Amniotic stem cell (primary cell): ENCODE results near the gene ETV6.

ENCODE experiments used
- DNase-seq: peaks from one replicate; lab custom pipeline; 2025; lab: John Stamatoyannopoulos, UW

ETV6 gene

GRCh38 chr12:11805680-11806079, 156.2 kb downstream of the ETV6 start:
- DNase-seq: no peak

DNA sequence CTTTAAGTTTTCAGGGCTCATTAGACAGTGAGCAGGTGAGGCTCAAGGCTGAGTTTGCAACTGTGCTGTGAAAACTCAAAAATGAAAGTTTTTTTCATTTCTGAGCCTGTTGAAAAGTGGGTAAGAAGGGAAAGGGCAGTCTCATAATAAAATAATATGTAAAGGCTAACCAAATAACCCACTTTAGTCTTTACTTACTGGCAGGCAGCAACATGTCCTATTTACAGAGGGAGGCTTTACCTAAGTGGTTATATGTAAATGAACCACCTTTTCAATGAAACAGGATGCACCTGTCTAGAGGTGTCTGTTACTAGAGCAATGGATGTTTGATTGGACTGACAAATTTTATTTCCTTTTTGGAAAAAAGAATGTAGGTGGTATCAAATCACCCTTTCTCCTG, 158.0 kb downstream of the ETV6 start:
- no peak for DNase-seq

GRCh38 chr12:11808931-11809330, 159.5 kb downstream of the ETV6 start:
- DNase-seq: no peak

DNA sequence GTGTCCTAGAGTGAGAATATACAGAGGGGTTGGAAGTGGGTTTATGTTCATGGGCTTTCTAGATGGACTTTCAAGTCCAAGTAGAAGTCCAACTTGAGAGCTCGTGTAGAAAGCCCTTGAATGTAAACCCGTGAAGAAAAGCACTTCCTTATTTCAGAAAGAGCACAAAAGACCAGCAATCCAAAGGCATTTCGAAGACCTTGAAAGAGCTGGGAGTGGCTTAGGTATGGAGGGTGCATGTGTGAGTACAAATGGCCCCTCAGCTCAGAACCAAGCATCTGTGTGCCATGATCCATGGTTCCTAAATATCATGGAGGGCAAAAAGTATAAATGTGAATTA, 160.7 kb downstream of the ETV6 start:
- DNase-seq: no peak

DNA sequence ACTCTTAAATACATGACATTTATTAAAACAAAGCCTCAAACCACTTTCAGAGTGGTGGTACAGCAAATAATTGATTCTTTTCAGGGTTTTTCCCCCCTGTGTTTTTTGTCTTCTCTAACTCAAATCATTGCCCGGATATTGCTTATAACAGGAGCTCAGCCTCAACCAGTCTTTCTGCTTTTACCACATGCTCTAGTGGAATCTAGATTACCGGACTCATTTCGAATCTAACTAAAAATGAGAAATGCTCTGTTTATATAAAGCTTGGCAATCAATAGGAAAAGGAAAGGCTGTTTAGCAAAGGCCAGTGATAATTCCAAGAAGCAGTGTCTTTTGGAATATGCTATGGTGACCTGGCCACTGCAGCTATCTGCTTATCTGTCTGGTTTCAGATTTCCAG, 161.5 kb downstream of the ETV6 start:
- DNase-seq: no peak

GRCh38 chr12:11812241-11812585, 162.7 kb downstream of the ETV6 start:
- no peak for DNase-seq

- DNase-seq: no peak
These were observed 163.3 kb downstream of the ETV6 start for GRCh38 chr12:11812586-11813437.

DNA sequence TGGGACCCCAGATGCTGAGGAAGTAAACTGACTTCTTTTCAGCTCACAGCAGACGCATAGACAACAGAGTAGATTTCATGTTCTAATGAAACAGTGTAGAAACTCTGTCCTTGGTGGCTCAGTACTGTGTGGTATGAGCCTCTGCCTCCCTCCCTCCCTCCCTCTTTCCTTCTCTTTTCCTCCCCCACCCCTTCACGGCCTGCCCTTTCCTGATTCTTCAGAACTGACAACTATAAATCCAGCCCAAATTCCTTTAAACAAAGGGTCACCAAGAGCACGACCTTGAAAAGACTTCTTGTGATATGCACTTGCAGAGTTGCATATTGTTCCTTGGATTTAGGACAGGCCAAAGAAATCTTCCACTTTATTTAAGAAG, 164.0 kb downstream of the ETV6 start:
- DNase-seq: no peak

DNA sequence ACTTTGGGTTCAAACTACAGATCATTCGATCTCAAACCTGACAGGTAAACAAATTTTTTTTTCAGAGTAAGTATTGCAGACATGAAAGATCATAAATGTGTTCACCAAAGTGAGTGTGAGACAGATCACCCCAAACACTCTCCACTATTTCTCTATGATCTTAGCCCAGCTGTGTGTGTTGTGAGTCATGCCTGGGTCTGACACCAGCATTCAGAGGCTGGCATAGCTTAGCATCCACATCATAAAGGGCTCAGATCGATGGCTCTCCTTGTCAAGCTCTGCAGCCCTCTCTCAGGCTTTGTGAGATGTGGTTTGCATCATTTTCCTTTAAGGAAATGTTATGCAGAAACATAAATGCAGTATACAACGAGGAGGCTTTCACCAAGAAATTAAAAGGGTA, 164.9 kb downstream of the ETV6 start:
- DNase-seq: no peak

DNA sequence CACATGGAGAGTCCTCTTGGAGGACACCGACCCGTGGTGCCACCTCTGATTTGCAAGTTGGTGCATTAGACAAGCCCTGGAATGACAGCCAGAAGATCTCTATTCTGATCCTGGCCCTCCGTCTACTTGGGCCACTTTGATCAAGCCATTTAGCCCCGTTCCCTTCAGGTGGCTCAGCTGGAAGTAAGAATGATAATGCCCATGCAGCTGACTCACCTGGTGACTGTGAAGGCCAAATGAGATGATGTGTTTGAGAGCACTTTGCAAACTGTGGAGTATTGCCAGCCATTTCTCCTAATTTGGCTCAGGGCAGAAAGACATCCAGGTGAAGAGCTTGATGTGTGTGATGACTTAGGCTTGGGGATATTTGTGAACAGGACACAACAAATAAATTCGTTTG, 165.9 kb downstream of the ETV6 start:
- no peak for DNase-seq

- no peak for DNase-seq
These were observed 170.2 kb downstream of the ETV6 start for GRCh38 chr12:11819643-11820042.

- no peak for DNase-seq
These were observed 171.0 kb downstream of the ETV6 start for GRCh38 chr12:11820476-11820875.

DNA sequence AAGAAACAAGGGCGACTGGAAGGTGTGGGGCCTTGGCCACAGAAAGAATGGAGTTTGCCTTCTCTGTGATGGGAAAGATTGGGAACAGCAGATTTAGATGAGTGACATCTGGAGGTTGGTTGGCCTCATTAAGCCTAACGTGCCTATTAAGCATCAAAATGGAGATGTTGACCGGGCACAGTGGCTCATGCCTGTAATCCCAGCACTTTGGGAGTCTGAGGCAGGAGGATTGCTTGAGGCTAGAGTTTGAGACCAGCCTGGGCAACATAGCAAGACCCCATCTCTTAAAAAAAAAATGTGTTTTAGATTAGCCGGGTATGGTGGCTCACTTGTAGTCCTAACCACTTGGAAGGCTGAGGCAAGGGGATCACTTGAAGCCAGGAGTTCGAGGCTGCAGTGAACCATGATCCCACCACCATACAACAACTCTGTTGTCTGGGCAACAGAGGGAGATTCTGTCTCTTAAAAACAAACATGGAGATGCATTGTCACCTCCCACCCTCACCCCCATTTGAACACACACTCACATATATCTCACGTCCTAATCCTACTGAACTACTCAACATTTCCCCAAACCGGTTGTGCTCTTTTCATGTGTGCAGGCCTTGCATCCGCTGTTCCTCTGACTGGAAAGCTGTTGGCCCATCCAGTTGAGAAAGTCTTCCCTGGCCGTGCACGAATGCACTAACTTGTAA, 172.1 kb downstream of the ETV6 start:
- DNase-seq: no peak

- no peak for DNase-seq
These were observed 172.8 kb downstream of the ETV6 start for GRCh38 chr12:11822081-11822834.

DNA sequence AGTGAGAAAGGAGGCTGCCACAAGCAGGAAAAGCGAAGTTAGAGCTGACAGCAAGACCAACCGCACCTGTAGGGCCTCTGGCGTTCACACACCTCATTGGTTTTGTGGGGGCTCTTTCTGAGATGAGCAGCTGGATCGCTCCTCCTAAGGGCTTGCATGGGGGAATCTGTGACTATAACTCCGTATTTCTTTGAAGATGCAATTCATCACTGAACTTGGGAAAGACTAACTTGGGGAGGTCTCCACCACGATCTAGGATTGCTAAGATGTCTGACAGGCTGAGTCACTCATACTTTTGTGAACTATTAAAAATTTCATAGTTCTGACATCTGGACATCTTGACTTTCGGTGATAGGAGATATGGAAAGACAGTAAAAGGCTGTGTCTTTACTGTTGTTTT, 173.6 kb downstream of the ETV6 start:
- DNase-seq: no peak

DNA sequence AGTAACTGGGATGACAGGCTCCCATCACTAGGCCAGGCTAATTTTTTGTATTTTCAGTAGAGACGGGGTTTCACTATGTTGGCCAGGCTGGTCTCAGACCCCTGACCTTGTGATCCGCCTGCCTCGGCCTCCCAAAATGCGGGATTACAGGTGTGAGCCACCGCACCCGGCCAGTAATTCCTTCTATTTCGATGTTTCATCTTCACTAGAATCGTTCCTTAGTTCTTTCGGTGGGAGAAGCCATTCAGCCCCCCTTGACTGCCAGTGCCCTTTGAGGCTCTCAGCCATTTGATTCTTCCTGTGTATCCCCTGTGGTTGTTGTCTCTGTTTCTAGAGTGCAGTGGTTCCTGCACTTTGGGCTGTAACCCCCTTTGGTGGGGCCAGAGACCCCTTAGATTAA, 174.1 kb downstream of the ETV6 start:
- DNase-seq: no peak

- DNase-seq: no peak
These were observed 174.6 kb downstream of the ETV6 start for GRCh38 chr12:11824069-11824468.

- no peak for DNase-seq
These were observed 175.3 kb downstream of the ETV6 start for GRCh38 chr12:11824736-11825135.

GRCh38 chr12:11825278-11825677, 175.8 kb downstream of the ETV6 start:
- no peak for DNase-seq

DNA sequence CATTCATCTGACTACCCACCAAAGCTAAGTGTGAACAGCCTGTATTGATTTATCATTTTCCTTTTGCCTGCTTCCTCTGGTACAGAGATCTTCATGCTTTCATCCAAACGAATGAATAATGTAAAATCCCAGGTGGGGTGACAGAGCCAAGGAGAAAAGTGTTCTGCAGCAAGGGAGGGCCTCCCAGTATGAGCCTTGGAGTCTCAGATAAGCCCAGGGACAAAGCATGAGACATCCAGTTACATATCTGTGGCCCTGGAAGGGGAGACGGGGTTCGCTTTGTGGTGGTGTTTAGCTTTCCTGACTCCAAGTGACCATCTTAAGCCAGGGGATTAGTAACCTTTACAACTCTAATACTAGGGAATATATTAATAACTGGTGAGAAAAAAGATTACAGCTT, 177.1 kb downstream of the ETV6 start:
- no peak for DNase-seq

- DNase-seq: no peak
These were observed 177.9 kb downstream of the ETV6 start for GRCh38 chr12:11827091-11828061.

DNA sequence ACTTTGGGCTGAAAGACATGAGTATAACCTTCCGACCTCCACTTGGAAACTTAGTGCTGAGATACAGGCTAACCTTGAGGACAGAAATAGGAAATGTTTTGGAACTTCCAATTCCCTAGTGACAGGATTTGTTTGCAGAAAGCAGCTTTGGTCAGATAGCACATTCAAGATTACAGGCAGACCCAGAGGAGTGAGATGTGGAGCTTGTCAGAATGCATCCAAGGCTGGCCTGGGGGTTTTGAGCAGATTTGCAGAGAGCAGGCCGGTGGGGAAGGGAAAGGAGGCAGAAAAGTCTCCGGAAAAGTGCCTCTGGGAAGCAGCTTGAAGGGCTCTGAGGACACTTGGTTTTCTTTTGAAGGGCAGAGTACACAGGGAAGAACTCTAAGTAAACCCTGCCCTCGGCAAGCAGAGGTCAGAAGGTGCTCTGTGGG, 180.3 kb downstream of the ETV6 start:
- DNase-seq: no peak
